Gastrocnemius medialis (tissue), 4 donors: ENCODE measurements around the gene IL2RG. TPM values are rescaled to one million over a fixed set of nuclear protein-coding genes. Genes with fewer than 3 reads are reported as not detected.

Experiments used
- ATAC-seq, 2 donors: fragments of 150-250 bp; one replicate each; pipeline ENCODE4 v1.9.1; 2016
- DNase-seq, 2 donors: peaks; one replicate each; pipeline ENCODE4 v3.0.0-alpha.2; 2019
- H3K27ac ChIP-seq, 4 donors: fragments of 200-600 bp; sonication (generic); 1 replicate in 1 of 4; 2 replicates in 3 of 4; pipeline ENCODE4 v1.5.1; 2016 to 2018; ENCODE audit warnings: mild to moderate bottlenecking in 2 of 4, moderate library complexity in 1 of 4
- H3K27me3 ChIP-seq, 3 donors: fragments of 200-600 bp; sonication (generic) in 2 of 3; 1 replicate in 1 of 3; 2 replicates in 2 of 3; pipeline versions ENCODE4 v1.5.1 to v1.6.0; 2016 to 2019; ENCODE audit warnings: mild to moderate bottlenecking in 1 of 3, moderate library complexity in 1 of 3
- H3K36me3 ChIP-seq, 2 donors: fragments of 200-600 bp; sonication (generic) in 1 of 2; one replicate each; pipeline ENCODE4 v1.5.1; 2017 to 2018
- H3K4me1 ChIP-seq, 2 donors: fragments of 200-600 bp; sonication (generic) in 1 of 2; one replicate each; pipeline ENCODE4 v1.5.1; 2016 to 2017; ENCODE audit warnings: mild to moderate bottlenecking in 2 of 2
- H3K4me3 ChIP-seq, 4 donors: fragments of 200-600 bp; sonication (generic) in 3 of 4; 1 replicate in 1 of 4; 2 replicates in 3 of 4; pipeline ENCODE4 v1.5.1; 2016 to 2019; ENCODE audit warnings: mild to moderate bottlenecking in 2 of 4
- H3K9me3 ChIP-seq, 3 donors: fragments of 200-600 bp; sonication (generic) in 2 of 3; 1 replicate in 1 of 3; 2 replicates in 2 of 3; pipeline ENCODE4 v1.5.1; 2016 to 2019
- CTCF ChIP-seq, 5 experiments: fragments of 450-650 bp in 3 of 5; fragments of 200-600 bp in 2 of 5; sonication (generic) in 2 of 5; IDR thresholded peaks in 4 of 5; conservative IDR thresholded peaks in 1 of 5; 1 replicate in 4 of 5; 2 replicates in 1 of 5; pipeline ENCODE4 v1.5.1; 2016 to 2019; ENCODE audit warnings: antibody characterized with exemption in 5 of 5, mild to moderate bottlenecking in 3 of 5, moderate library complexity in 3 of 5
- POLR2A ChIP-seq, 2 donors: fragments of 450-650 bp; IDR thresholded peaks; one replicate each; pipeline ENCODE4 v1.6.1; 2017; ENCODE audit warnings: antibody characterized with exemption in 2 of 2, mild to moderate bottlenecking in 2 of 2, moderate library complexity in 2 of 2
- in situ Hi-C, 4 donors: fragments of 200-750 bp; cut with MboI; loops; one replicate each; pipeline versions ENCODE4 v1.15.0 to v1.8.0; 2017; ENCODE audit warnings: low sequenced_read_pairs in 4 of 4
- intact Hi-C: fragments of 100-400 bp; cut with DNase I; formaldehyde crosslinking; loops from one replicate; pipeline ENCODE4 v1.15.1; 2023; ENCODE audit warnings: low total_unique reads
- total RNA-seq, 4 donors: library from RNA; depleted of rRNA; stranded (reverse); fragments of >200 nt; gene quantifications; one replicate each; pipeline versions ENCODE4 v1.1.0 to v1.2.3, GENCODE V29; 2016

IL2RG gene
- total RNA-seq, 4 donors from 2014 or later = 0.78 to 3.6 (median 1.3) TPM; not detected in 1

GRCh38 chrX:71082124-71082647 is 29.2 kb downstream of the IL2RG start:
- in situ Hi-C loops = no loop called here
- ATAC-seq = no peak

GRCh38 chrX:71081330-71082123 is 29.9 kb downstream of the IL2RG start:
- ATAC-seq (no peak), DNase-seq (no peak)
- TF ChIP-seq POLR2A (IDR thresholded peaks at IDR 0.05) = no peak
- TF ChIP-seq CTCF (IDR thresholded peaks at IDR 0.05 in 4 of 5, conservative IDR thresholded peaks at IDR 0.05 in 1 of 5) = no peak
- Histone ChIP-seq H3K27me3 (no peaks in the 10 kb centered on the region), H3K36me3 (no peaks in the 10 kb centered on the region), H3K27ac (no peak overlapping the region), H3K9me3 (no peaks in the 10 kb centered on the region), H3K4me1 (no peaks in the 10 kb centered on the region), H3K4me3 (no peak overlapping the region)
- intact Hi-C loops (no loop called here), in situ Hi-C loops (no loop called here)

More at GRCh38 chrX:71082124-71082647, 29.2 kb downstream of the IL2RG start:
- DNase-seq = no peak
- Histone ChIP-seq H3K4me1 (no peaks in the 10 kb centered on the region), H3K9me3 (no peaks in the 10 kb centered on the region), H3K36me3 (no peaks in the 10 kb centered on the region), H3K4me3 (no peak overlapping the region), H3K27me3 (no peaks in the 10 kb centered on the region), H3K27ac (no peak overlapping the region)
- TF ChIP-seq CTCF (IDR thresholded peaks at IDR 0.05 in 4 of 5, conservative IDR thresholded peaks at IDR 0.05 in 1 of 5) (no peak), POLR2A (IDR thresholded peaks at IDR 0.05) (no peak)
- intact Hi-C loops = no loop called here

- H3K27ac ChIP-seq = no peak overlapping the region
- no peak for ATAC-seq
- no peaks in the 10 kb centered on the region for H3K36me3 ChIP-seq
- DNase-seq = no peak
- in situ Hi-C loops (no loop called here), intact Hi-C loops (no loop called here)
- no peaks in the 10 kb centered on the region for H3K27me3 ChIP-seq
- H3K4me3 ChIP-seq = no peak overlapping the region
- peaks cover 3 to 8% of the 10 kb centered on the region in 2 donors for H3K4me1 ChIP-seq
- TF ChIP-seq CTCF (IDR thresholded peaks at IDR 0.05 in 4 of 5, conservative IDR thresholded peaks at IDR 0.05 in 1 of 5) = no peak
- TF ChIP-seq POLR2A (IDR thresholded peaks at IDR 0.05) = no peak
- H3K9me3 ChIP-seq = no peaks in the 10 kb centered on the region
These were observed 40.8 kb downstream of the IL2RG start for GRCh38 chrX:71070531-71070930.

- Histone ChIP-seq H3K27ac (peak within 1 kb of the TSS; percentile 86 to 93 (median 89)), H3K36me3 (no peaks in the 10 kb centered on the region), H3K27me3 (no peaks in the 10 kb centered on the region), H3K4me3 (peak within 1 kb of the TSS; percentile 66 to 74 (median 72)), H3K9me3 (no peaks in the 10 kb centered on the region), H3K4me1 (peaks cover 3 to 8% of the 10 kb centered on the region in 2 donors)
- ATAC-seq = peak; percentile 96 to 97
- in situ Hi-C loops (no loop called here), intact Hi-C loops (loop anchor here (1.0 to 5.0 kb wide), 4 partner anchors 27 to 184 kb away; partner anchors contain the start of genes FOXO4, MED12 and ZMYM3)
- peak; percentile 85 to 91 for DNase-seq
- TF ChIP-seq POLR2A (IDR thresholded peaks at IDR 0.05) = peak; percentile 72 to 78
- peak in 3 of 5 experiments; percentile 72 to 96 (median 86) for TF ChIP-seq CTCF (IDR thresholded peaks at IDR 0.05 in 4 of 5, conservative IDR thresholded peaks at IDR 0.05 in 1 of 5)
These were observed 43.1 kb downstream of the IL2RG start, which contains the start of gene SNX12 for GRCh38 chrX:71068044-71068918. TSS of gene SNX12 (minus strand) at chrX:71068334. CDS start at chrX:71068306, 28 bp downstream.
